Left lung (tissue), 10 donors: Measurements from ENCODE around the gene SLC12A9. TPM values are rescaled to one million over a fixed set of nuclear protein-coding genes. Genes with fewer than 3 reads are reported as not detected.
"Not testable (repeated sequence)": the region's sequence is repeated elsewhere in the genome, so short reads cannot be mapped to it uniquely, and the experiment has no call there.

ENCODE experiments used
- ATAC-seq: fragments of 200-7000 bp; cut with Tn5 transposase; one replicate; pipeline ENCODE4 v1.9.1; 2020; ENCODE audit warnings: moderate library complexity
- DNase-seq, 4 donors: peaks; one replicate each; pipeline ENCODE4 v3.0.0-alpha.2; 2013 to 2020
- H3K27ac ChIP-seq, 2 donors: fragments of 200-600 bp; sonication (generic) in 1 of 2; one replicate each; pipeline versions ENCODE4 v1.5.0 to v1.8.0; 2020 to 2021
- H3K27me3 ChIP-seq, 2 donors: fragments of 200-600 bp; sonication (generic) in 1 of 2; one replicate each; pipeline versions ENCODE4 v1.5.0 to v1.8.0; 2020 to 2021
- H3K36me3 ChIP-seq, 2 donors: fragments of 200-600 bp; sonication (generic) in 1 of 2; one replicate each; pipeline versions ENCODE4 v1.5.0 to v1.8.0; 2020 to 2021
- H3K4me1 ChIP-seq, 2 donors: fragments of 200-600 bp; one replicate each; pipeline ENCODE4 v1.8.0; 2021
- H3K4me3 ChIP-seq, 2 donors: fragments of 200-600 bp; sonication (generic) in 1 of 2; one replicate each; pipeline versions ENCODE4 v1.5.0 to v1.8.0; 2020 to 2021; ENCODE audit warnings: mild to moderate bottlenecking in 1 of 2
- H3K9me3 ChIP-seq, 2 donors: fragments of 200-600 bp; sonication (generic) in 1 of 2; one replicate each; pipeline versions ENCODE4 v1.5.0 to v1.8.0; 2020 to 2021
- intact Hi-C, 2 donors: fragments of 100-400 bp; cut with DNase I; formaldehyde crosslinking; loops; one replicate each; pipeline versions ENCODE4 v1.11.2 to v1.14.2; 2022
- polyA plus RNA-seq, 6 donors: library from polyadenylated mRNA; unstranded; fragments of 120-200 nt; gene quantifications; one replicate each; pipeline ENCODE4 v1.2.1, GENCODE V29; 2013; ENCODE audit not compliant: insufficient read length in 6 of 6
- total RNA-seq, 2 donors: library from RNA; stranded (reverse); fragmentation: NEBNext Ultra II Directional; extraction: Animal tissue kit (Norgen Biotek cat#: 25700); gene quantifications; one replicate each; pipeline ENCODE4 v1.2.1, GENCODE V29; 2021
- TF ChIP-seq, protein P1 (sequence below), 2 donors: fragments of 200-600 bp; sonication (generic) in 1 of 2; IDR thresholded peaks; one replicate each; pipeline versions ENCODE4 v1.5.0 to v1.8.0; 2021; ENCODE audit warnings: antibody characterized with exemption in 2 of 2
- donor health status: DM: no; HTN: yes; CAD: no.
- donor health status: DM: no; HTN: no; CAD: no.

SLC12A9 gene
- total and polyA plus RNA-seq, 8 donors: 32.2 to 53.7 (median 40.8) TPM

DNA sequence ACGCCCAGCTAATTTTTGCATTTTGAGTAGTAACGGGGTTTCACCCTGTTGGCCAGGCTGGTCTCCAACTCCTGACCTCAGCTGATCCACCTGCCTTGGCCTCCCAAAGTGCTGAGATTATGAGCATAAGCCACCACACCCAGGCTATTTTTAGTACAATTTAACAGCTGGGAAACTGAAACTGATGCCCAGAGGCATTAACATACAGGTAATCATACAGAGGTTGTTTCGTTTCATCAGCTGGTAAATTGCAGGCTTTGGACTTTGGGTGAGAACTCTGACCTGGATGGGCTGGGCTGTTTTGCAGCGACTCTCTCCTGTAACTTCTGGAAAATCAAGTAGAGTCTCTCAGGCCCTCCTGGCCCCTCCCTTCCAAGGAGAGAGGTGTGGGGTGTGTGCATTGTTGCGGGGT lies 49.4 kb downstream of the SLC12A9 start:
- H3K9me3 ChIP-seq: no peaks in the 10 kb centered on the region
- H3K27me3 ChIP-seq: peaks cover 0 to 59% of the 10 kb centered on the region in 2 donors
- intact Hi-C loops: no loop called here
- no peak overlapping the region for H3K27ac ChIP-seq
- H3K4me3 ChIP-seq: no peak overlapping the region
- DNase-seq (no peak), ATAC-seq (no peak)
- TF ChIP-seq, protein P1, sequence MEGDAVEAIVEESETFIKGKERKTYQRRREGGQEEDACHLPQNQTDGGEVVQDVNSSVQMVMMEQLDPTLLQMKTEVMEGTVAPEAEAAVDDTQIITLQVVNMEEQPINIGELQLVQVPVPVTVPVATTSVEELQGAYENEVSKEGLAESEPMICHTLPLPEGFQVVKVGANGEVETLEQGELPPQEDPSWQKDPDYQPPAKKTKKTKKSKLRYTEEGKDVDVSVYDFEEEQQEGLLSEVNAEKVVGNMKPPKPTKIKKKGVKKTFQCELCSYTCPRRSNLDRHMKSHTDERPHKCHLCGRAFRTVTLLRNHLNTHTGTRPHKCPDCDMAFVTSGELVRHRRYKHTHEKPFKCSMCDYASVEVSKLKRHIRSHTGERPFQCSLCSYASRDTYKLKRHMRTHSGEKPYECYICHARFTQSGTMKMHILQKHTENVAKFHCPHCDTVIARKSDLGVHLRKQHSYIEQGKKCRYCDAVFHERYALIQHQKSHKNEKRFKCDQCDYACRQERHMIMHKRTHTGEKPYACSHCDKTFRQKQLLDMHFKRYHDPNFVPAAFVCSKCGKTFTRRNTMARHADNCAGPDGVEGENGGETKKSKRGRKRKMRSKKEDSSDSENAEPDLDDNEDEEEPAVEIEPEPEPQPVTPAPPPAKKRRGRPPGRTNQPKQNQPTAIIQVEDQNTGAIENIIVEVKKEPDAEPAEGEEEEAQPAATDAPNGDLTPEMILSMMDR (IDR thresholded peaks at IDR 0.05): no peak
- peaks cover 0 to 6% of the 10 kb centered on the region in 2 donors for H3K4me1 ChIP-seq
- no peaks in the 10 kb centered on the region for H3K36me3 ChIP-seq

DNA sequence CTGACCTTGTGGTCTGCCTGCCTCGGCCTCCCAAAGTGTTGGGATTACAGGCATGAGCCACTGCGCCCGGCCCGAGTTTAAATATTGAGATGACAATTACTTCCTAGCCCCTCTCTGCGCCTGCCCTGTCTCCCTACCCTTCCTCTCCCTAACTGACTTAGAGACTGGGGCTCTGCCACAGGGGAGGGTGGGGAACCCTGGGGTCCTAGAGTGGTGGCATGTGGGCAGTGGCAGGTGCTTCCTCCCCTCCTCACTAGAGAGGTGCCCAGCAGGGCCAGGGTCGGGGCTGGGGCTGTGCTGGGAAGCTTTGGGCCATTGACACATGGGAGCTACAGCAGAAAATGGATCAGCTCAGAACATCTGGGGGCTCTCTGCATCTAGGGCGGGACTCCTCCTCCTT lies 50.1 kb downstream of the SLC12A9 start:
- intact Hi-C loops: no loop called here
- H3K4me3 ChIP-seq: no peak overlapping the region
- H3K27me3 ChIP-seq: peaks cover 0 to 52% of the 10 kb centered on the region in 2 donors
- no peak overlapping the region for H3K27ac ChIP-seq
- H3K4me1 ChIP-seq: no peaks in the 10 kb centered on the region
- ATAC-seq (no peak), DNase-seq (no peak)
- no peaks in the 10 kb centered on the region for H3K36me3 ChIP-seq
- H3K9me3 ChIP-seq: no peaks in the 10 kb centered on the region
- TF ChIP-seq, protein P1 (IDR thresholded peaks at IDR 0.05): no peak

DNA sequence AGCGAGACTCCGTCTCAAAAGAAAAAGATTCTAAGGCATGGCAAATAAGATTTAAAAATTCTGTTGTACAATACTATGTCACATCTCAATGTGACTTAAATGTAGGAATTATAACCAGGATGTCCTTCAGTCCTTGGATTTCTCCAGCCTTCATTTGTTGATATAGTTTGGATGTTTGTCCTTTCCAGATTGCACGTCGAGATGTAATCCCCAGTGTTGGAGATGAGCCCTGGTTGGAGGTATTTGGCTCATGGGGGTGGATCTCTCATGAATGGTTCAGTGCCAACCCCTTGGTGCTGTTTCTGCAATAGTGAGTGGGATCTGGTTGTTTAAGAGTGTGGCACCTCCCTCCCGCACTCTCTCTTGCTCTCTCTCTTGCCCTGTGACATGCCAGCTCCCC lies 56.0 kb downstream of the SLC12A9 start:
- intact Hi-C loops: no loop called here
- H3K4me3 ChIP-seq: no peak overlapping the region
- H3K9me3 ChIP-seq: no peaks in the 10 kb centered on the region
- H3K4me1 ChIP-seq: peaks cover 0 to 5% of the 10 kb centered on the region in 2 donors
- peaks cover 0 to 6% of the 10 kb centered on the region in 2 donors for H3K27me3 ChIP-seq
- TF ChIP-seq, protein P1 (IDR thresholded peaks at IDR 0.05): no peak
- no peak for ATAC-seq
- H3K27ac ChIP-seq: no peak overlapping the region
- H3K36me3 ChIP-seq: no peaks in the 10 kb centered on the region
- DNase-seq: no peak

DNA sequence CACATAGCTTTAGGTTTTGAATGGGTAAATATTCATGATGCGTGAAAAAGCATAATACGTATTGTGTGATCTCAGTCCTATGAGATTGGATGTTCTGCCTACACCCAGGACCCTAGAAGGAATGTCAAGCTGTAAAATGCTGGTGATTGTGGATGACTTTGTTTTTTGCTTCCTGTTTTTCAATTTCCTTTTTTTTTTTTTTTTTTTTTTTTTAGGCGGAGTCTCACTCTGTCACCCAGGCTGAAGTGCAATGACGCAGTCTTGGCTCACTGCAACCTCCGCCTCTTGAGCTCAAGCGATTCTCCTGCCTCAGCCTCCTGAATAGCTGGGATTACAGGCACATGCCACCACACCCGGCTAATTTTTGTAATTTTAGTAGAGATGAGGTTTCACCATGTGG lies 57.9 kb downstream of the SLC12A9 start:
- H3K9me3 ChIP-seq, H3K27ac ChIP-seq, H3K4me1 ChIP-seq, intact Hi-C loops, H3K36me3 ChIP-seq, DNase-seq, H3K4me3 ChIP-seq, H3K27me3 ChIP-seq, ATAC-seq: not testable (repeated sequence)

DNA sequence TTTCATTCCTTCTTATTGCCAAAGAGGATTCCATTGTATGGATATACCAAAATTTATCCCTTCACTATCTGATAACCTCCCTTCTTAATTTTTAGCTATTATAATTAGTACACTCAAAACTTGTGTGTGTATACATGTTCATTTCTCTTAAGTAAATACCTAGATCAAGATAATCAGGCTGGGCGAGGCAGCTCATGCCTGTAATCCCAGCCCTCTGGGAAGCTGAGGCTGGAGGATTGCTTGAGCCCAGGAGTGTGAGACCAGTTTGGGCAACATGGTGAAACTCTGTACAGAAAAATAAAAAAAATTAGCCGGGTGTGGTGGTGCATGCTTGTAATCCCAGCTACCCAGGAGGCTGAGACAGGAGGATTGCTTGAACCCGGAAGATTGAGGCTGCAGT lies 59.0 kb downstream of the SLC12A9 start:
- Histone ChIP-seq H3K36me3 (no peaks in the 10 kb centered on the region), H3K4me1 (peaks cover 0 to 5% of the 10 kb centered on the region in 2 donors), H3K9me3 (no peaks in the 10 kb centered on the region), H3K27ac (no peak overlapping the region), H3K4me3 (no peak overlapping the region), H3K27me3 (peaks cover 0 to 10% of the 10 kb centered on the region in 2 donors)
- DNase-seq (no peak), ATAC-seq (no peak)
- intact Hi-C loops: no loop called here
- TF ChIP-seq, protein P1 (IDR thresholded peaks at IDR 0.05): no peak

DNA sequence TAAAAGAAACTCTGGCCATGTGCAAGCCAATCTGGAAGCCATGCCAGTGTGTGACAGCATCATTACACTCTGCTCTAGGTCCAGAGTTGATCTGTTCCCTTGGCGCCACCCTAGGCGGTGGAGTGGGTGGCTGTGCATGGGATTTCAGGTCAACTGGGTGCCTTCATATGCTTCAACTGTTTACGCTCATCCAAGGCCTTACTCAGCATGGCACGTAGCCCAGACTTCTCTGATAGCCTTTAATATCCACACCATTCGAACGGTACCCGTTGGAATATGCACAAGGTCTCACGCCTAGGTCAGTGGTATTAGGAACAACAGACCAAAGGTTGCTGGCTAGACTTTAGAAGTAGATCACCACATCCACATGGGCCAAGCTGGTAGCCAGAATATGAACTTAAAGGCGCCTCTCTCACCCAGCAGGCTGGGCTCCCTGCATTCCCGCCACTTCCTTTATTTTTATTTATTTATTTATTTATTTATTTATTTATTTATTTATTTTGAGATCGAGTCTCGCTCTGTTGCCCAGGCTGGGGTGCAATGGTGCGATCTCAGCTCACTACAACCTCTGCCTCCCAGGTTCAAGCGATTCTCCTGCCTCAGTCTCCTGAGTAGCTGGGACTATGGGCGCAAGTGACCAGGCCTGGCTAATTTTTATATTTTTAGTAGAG lies 61.8 kb downstream of the SLC12A9 start:
- intact Hi-C loops: no loop called here
- no peak for ATAC-seq
- no peak overlapping the region for H3K4me3 ChIP-seq
- H3K36me3 ChIP-seq: no peaks in the 10 kb centered on the region
- H3K9me3 ChIP-seq: no peaks in the 10 kb centered on the region
- peaks cover 0 to 12% of the 10 kb centered on the region in 2 donors for H3K27me3 ChIP-seq
- H3K27ac ChIP-seq: no peak overlapping the region
- TF ChIP-seq, protein P1 (IDR thresholded peaks at IDR 0.05): no peak
- peaks cover 0 to 5% of the 10 kb centered on the region in 2 donors for H3K4me1 ChIP-seq
- DNase-seq: no peak
